ENCODE results near the gene PCNX3.

DNA sequence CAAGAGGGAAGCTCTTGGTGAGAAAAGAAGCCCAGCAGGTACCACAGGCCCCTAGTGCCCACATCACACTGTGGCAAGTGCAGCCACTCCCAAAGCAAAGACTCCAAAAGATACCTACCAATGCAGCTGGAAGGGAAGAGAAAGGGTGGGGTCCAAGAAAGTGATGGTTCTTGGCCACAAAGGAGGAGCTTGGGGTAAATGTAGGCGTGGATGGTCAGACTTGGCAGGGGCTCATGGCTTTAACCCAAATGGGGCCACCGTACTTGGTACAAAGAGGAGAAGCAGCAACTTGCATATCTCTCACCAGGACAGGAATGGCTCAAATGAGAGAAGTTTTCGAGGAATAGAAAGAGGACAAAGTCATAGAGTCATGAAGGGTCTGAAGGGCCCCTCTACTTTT lies 6.3 kb upstream of the PCNX3 start:
- TF ChIP-seq, protein P1, sequence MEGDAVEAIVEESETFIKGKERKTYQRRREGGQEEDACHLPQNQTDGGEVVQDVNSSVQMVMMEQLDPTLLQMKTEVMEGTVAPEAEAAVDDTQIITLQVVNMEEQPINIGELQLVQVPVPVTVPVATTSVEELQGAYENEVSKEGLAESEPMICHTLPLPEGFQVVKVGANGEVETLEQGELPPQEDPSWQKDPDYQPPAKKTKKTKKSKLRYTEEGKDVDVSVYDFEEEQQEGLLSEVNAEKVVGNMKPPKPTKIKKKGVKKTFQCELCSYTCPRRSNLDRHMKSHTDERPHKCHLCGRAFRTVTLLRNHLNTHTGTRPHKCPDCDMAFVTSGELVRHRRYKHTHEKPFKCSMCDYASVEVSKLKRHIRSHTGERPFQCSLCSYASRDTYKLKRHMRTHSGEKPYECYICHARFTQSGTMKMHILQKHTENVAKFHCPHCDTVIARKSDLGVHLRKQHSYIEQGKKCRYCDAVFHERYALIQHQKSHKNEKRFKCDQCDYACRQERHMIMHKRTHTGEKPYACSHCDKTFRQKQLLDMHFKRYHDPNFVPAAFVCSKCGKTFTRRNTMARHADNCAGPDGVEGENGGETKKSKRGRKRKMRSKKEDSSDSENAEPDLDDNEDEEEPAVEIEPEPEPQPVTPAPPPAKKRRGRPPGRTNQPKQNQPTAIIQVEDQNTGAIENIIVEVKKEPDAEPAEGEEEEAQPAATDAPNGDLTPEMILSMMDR (IDR thresholded peaks at IDR 0.05) = no peak
- no peak for TF ChIP-seq ZFX (IDR thresholded peaks at IDR 0.05; ENCODE audit: borderline replicate concordance)

Data from 22Rv1 (cell line).